ENCODE results near the gene ALDH2.
"Not testable (repeated sequence)": the region's sequence is repeated elsewhere in the genome, so short reads cannot be mapped to it uniquely, and the experiment has no call there.

The ALDH2 gene

DNA sequence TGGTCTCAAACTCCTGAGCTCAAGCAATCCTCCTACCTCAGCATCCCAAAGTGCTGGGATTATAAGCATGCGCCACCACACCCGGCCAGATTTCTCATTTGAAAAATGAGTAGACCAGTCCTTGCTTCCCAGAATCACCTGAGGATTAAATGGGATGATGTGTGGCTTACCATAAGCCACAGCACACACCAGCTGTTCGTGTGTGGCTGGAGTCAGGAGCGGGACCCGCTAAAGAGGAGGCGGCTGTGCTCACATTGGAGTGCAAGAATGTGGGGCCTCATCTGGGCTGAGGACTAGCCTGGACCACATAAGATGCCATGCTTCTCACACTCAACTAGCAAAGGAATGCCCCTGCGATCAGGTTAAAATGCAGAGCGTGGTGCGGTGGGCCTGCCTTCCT lies 6.7 kb upstream of the ALDH2 start:
- no peak for DNase-seq

DNA sequence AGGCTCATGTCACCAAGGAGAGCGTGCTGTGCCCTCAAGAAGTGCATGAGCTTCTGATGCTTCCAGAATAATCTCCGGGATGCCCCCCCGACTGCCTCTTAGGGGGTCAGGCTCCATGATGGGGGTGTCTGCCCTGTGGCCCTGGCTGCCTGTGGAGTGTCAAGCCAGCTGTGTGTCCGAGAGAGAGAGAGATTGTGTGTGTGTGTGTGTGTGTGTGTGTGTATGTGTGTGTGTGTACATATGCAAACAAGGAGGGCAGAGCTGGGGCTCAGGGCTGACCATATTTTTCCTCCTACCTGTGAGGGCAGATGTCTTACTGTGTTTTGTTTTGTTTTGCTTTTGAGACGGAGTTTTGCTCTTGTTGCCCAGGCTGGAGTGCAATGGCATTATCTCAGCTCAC lies 5.6 kb upstream of the ALDH2 start:
- DNase-seq = no peak

DNA sequence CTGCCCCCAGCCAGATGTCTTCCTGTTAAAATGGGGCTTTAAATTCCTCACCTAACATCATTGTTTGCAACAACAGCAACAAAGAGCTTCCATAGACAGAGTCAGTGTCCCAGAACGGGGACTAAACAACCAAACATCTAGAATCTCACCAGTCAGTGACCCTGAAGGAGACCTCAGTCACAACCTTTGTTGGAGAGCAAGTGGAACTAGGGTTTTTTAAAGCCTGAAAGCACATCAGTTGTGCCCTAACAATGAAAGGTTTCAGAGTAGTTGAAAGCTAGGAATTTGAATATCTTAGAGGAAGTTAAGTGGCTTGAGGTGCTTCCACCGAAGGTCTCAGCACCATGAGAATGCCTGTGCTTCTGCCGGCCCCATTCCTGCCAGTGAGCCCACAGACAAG lies 5.0 kb upstream of the ALDH2 start:
- DNase-seq = no peak

DNA sequence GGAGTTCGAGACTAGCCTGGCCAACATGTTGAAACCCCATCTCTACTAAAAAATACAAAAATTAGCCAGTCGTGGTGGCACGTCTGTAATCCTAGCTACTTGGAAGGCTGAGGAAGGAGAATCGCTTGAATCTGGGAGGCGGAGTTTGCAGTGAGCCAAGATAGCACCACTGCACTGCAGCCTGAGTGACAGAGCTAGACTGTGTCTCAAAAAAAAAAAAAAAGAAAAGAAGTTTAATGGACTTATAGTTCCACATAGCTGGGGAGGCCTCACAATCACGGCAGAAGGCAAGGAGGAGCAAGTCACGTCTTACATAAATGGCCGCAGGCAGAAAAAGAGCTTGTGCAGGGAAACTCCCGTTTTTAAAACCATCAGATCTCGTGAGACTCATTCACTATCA lies 3.2 kb upstream of the ALDH2 start:
- not testable (repeated sequence) for DNase-seq

DNA sequence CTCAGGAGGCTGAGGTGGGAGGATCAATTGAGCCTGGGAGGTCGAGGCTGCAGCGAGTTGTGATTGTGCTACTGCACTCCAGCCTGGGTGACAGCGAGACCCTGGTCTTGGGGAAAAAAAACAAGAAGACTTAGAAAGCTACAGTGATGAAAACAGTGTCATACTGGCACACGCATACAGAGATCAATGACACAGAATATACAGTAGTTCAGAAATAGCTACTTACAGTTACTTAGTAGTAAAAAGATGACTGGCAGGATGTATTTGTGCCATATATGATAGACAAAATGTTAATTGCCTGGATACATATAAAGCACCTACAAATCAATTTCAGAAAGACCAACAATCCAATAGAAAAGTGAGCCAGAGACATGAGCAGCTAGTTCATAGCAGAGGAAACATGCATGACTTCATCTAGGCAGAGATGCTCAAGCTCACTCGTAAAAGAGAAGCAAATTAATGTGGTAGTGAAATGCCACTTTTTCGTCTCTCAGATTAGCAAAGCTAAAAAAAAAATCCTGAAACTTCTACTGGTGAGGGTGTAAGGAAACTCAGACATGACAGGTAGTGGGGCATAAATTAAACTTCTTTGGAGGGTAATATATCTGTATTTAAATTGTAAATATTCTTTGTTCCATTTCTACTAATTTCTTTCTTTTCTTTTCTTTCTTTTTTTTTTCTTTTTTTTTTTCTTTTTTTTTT lies 2.5 kb upstream of the ALDH2 start:
- DNase-seq = no peak

DNA sequence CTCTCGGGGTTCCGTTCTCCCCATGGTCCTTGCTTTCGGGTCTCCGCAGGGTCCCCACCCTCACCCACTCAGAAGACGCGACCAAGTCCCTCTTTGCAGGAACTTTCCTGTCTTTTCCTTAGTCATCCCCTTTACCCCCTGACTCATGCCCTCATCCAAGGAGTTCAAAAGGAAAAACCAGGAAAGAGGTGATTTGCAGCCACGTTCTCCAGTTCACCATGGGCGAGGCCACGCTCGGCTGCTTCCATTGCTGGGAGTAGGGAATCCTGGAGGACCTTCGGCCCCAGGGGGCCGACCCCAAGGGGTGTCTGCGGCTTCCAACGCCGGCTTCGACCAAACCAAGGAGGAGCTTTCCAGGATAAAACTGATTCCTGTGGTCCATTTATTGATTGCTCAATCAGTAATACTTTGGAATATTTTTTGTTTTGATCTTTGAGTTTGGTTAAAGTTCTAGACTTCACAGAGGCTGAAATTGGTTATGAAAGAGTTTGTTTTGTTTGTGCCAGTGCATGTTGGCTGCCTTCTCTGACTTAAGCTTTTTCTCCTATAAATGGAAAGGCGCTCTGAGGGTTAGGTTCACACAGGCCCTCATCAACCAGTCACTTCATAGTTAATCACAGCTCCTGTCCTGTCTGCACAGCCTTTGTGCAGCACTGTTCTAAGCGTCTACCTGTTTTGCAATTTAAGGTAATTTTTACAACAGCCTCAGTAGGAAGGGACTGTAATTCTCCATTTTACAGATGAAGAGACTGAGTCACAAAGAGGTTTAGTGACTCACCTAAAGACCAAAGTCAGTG lies 827 bp downstream of the ALDH2 start:
- DNase-seq = no peak

DNA sequence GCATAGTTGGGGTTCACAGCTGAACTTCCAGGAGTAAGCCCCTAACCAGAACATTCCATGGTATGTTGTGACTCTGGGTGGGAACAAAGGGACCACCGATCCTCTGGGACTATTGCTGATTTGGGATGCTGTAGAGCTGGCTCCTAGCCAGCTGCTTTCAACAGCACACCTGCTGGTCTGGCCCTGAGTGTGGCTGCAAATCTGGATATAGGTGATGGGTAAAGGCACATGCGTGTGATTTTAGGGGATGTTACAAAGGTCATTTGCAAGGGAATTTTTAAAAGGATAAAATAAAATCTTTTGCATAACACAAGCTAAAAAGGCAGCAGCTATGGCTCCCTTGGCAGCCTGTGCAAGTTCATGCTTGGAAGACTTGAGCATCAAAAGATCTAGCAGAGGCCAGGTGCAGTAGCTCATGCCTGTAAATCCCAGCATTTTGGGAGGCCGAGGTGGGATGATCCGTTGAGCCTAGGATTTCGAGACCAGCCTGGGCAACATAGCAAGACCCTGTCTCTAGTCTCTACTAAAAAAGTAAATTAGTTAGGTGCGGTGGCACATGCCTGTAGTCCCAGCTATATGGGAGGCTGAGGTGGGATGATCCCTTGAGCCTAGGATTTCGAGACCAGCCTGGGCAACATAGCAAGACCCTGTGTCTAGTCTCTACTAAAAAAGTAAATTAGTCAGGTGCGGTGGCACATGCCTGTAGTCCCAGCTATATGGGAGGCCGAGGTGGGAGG lies 1.6 kb downstream of the ALDH2 start:
- no peak for DNase-seq

DNA sequence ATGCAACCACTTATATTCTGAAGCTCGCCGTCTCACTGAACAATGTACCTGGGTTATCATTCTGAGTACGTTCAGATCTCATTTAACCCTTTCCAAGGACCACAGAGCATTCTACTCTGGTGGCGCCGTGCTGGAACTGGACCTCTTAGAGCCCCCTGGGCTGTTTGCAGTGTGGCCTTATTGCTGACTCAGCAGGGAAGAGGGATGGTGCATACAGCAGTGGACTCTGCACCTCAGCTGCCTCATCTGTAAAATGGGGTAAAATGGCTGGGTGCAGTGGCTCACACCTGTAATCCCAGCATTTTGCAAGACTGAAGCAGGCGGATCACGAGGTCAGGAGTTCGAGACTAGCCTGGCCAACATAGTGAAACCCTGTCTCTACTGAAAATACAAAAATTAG lies 2.9 kb downstream of the ALDH2 start:
- DNase-seq = no peak

DNA sequence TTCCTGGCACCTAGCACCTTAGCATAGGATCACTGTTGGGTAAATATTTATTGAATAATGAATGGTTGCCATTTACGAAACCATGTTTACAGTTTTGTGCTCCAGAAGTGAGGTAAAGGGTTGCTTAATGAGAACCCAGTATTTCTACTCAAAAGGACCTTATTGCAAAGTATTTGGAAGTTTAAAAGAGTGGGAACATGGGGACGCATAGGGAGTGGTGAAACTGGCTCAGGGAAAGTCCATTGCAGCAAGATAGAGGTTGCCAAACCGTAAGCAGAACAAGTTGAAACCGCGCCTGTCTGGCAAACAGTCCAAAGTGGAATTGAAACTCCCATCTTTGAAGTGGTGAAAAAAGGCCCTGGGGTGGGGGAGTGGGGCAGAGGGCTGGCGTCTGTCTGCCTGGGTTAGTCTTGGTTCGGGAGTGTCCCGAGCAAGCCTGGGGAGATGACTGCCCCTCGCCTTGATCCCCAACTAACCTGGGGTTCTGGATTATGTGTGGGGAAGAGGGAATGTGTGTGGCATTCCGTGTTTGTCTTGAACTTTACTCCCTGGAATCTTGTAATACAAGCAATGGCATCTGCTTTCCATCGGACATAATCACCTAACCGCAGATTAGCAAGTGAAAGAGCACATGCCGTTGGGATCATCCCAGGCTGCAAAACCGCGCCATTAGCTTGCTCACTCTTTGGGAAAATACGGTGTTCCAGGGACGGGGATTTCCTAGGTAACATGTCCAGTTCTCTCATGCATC lies 7.2 kb downstream of the ALDH2 start:
- no peak for DNase-seq

DNA sequence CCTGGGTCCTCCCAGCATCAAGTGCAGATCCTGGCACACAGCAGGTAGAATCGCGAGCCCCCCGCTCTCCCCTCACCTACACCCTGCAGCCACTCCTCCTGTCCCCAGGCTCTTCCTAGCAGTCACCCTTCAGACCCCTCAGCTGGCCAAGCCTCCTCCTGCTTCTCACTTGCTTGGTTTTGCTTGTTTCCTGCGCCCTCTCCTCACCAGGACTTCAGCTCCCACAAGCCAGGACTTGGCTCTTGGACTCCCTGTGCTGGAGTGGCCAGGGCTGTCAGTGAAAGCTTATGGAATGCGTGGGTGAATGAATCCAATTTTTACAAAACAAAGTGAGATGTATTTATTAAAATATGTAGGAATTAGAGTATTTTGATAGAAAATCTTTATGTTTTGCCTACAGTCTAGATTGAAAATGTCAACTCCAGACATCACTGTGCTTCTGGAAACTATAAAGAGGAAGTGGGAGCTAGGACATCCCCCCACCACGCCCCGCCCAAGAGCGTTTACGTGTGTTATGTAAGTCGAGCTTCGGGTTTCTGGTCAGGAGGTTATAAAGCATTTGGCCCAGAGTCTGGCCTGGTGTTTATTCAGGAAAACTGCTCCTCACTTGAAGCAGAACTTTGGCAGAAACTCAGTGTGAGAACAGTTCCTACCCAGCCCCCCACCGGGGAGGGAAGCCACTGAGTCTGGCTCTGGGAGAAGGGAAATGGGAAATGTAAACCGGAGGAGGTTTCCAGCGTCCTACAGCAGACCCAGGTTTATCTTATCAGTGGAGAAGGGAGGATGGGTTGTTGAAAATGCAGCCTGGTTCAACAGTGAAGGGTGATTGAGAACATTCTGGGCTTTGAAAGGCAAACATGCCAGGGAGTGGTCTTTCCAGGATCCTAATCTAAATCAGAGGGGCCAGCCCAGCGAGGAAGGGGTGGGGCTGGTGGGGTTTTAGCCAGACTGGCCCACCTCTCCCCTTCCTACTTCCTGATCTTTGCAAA lies 8.8 kb downstream of the ALDH2 start:
- no peak for DNase-seq

DNA sequence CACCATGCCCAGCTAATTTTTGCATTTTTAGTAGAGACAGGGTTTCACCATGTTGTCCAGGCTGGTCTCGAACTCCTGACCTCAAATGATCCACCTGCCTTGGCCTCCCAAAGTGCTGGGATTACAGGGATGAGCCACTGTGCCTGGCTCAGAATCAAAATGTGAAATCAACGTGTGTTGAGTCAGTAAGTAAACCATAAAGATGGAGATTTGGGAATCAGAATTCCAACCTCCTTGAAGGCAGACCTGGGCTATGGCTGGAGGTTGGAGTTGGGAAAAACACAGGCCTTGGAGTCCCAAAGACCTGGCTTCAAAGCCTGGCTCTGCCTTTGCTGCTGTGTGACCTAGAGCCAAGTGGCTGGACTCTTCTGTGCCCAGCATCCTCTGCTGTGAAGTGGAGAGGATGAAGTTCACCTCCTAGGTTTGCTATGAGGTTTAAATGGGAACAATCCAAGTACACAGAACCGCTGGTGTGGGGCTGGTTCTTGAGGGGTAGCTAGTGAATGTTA lies 10.2 kb downstream of the ALDH2 start:
- DNase-seq = no peak

DNA sequence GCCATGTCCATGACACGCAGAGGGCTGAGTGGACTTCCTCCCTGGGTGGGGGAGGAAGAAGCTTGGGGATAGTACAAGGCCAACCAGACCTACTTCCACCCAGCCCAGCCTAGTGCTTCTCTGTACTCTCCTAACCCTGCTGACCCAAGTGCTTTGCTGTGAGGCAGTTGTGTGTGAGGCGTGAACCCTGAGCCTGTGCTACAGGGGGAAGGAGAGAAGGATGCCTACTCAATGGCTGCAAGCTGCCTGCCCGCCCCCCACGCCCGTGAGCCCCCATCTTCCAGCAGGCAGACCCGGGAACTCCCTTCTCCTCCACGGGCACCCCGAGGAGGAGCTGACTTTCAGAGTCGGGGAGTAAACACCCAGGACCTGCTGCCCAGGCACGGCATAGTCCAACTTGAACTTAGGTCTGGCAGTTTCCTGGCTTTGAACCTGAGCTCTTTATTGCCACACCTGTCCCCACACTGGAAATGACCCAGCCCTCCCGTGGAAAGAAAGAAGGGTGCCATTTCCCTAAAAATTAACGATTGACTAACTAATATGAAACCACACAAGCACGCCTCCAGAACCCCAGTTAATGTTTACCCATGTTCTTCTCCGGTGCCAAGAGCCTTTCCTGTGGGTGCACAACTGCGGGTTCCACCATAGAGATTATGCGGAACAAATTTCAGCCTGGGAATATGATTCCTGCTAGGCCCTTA lies 10.8 kb downstream of the ALDH2 start:
- DNase-seq = no peak

DNA sequence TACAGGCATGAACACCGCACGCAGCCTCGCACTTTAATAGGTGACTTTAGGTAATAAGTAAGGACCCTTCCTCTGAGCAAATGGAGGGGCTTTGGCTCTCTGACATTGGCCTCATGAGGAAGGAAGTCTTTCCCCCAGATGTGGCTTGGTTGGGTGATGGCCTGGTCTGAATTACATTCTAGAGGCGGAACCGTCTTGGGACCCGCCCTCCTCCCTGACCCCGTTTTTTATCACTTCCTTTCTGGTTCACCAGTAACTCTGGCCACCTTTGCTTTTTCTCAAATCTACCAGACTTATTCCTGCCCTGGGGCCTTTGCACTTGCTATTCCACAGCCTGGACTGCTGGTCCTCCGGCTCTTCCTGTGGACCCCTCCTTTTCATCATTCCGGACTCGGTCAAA lies 13.4 kb downstream of the ALDH2 start:
- DNase-seq = no peak

DNA sequence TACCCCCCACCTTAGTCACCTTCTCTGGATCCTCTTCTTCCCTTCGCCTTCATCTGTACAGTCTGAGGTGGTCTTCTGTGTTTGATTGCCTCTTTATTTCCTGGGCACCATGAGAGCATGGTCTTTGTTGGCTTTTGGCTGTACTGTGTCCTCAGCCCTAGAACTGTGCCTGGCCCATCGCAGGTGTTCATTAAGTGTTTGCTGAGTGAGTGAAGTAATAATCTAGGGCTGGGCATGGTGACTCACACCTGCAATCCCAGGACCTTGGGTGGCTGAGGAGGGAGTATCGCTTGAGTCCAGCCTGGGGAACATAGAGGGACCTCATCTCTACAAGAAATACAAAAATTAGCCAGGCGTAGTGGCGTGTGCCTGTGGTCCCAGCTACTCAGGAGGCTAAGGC lies 13.9 kb downstream of the ALDH2 start:
- no peak for DNase-seq

DNA sequence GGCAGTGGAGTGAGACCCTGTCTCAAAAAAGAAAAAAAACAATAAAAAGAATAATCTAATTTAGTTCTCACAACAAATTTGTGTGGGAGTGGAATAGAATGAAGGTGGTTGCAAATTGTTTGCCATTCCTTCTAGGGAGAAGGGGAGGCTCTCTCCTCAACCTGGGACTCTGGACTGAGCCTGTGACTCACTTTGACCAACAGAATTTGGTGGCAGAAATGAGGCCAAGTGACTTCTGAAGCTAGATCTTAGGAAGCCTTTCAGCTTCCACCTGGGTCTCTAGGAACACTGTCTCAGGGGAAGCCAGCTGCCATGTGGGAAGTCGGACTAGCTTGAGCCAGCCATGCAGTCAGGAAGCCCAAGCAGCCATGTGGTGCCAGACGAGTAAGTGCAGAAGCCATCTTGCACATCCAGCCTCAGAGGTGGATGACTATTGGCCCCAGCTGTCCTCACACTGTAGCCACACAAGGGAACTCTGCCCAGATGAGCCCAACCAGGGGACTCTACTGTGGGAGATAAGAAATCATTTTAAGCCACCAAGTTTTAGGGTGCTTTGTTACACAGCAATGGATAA lies 14.4 kb downstream of the ALDH2 start:
- no peak for DNase-seq

DNA sequence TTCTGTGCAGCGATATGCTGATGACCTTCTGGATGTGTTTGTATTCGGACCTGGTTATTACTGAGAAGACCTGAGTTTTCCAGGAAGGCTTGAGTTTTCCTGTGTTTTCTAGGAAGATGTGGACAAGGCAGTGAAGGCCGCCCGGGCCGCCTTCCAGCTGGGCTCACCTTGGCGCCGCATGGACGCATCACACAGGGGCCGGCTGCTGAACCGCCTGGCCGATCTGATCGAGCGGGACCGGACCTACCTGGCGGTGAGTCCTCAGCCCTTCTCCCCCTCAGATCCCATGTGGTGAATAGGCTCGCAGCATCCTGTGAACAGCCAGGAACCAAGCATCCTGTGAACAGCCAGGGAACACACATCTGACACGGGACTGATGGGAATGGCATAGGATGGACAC lies 16.3 kb downstream of the ALDH2 start:
- no peak for DNase-seq

DNA sequence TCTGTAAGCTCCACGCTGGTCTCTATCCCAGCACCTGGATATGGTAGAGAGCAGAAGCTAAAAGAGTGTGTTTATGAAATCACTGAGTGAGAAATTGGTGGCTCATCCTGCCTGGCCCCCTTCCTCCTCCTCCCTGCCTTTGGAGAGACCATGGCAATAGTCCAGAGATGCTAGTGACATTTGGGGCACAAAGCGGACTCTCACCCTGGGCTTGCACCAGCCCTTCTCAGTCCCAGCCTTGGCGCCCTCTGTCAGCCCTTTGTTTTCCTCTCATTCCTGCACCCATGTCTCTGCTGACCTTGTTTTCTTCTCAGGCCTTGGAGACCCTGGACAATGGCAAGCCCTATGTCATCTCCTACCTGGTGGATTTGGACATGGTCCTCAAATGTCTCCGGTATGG lies 18.2 kb downstream of the ALDH2 start:
- no peak for DNase-seq

DNA sequence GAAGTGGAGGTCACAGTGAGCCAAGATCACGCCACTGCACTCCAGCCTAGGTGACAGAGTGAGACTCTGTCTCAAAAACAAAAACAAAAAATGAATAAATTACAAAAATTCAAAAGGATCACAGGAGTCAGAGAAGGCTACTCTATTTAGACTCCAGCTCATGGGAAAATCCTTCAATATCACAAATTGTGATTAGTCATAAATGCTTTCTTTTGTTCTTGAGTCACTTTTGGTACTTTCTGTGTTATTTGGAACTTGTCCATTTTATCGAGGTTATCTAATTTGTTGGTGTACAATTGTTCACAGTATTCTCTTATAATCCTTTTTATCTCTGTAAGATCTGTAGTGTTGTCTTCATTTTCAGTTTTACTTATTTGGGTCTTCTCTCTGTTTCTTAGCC lies 18.9 kb downstream of the ALDH2 start:
- DNase-seq = no peak

DNA sequence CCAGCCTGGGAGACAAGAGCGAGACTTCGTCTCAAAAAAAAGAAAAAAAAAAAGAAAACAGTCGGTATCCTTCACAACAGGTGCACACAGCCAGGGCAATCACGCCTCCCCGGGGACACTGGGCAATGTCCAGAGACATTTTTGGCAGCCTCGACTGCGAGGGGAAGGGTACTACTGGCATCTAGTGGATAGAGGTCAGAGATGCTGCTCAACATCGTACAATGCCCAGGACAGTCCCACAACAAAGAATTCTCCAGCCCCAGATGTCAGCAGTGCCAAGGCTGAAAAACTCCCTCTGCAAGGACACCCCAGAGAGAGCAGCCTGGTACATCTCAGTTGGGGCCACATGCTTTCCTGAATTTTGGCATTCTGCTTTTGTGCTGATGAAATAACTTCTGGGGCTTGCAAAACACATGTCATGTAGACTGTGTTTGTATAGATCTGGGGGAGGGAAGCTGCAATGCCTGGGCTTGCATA lies 21.5 kb downstream of the ALDH2 start:
- DNase-seq = no peak

DNA sequence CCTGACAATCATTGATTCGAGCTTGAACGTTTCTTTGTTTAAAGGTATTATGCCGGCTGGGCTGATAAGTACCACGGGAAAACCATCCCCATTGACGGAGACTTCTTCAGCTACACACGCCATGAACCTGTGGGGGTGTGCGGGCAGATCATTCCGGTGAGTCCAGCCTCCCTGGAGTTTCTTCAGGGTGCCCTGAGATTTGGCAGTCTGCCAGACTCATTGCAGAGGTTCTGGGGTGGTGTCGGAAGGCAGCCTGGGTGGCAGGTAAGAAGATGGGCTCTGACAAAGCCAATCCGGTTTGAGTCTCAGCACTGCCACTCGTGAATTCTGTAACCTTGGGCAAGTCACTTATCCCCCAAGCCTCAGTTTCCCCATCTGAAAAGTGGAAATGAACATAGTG lies 23.0 kb downstream of the ALDH2 start:
- DNase-seq = no peak

DNA sequence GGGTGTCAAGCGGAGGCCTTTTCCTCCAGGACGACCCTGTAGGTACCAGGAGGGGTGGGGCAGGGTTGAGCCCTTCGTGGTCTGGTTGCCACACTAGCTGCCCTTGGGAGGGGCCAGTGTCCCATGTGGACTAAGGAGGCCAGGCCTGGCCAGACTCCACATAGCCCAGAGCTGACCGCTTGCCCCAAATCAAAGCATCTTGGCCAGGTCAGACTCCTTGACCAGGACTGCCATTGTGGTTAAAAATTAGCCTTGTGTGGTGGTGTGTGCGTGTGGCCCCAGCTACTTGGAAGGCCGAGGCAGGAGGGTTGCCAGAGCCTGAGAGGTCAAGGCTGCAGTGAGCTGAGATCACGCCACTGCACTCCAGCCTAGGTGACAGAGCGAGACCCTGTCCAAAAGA lies 24.8 kb downstream of the ALDH2 start:
- no peak for DNase-seq

All from activated CD4-positive, alpha-beta T cell treated with anti-CD3 and anti-CD28 coated beads for 48 hours (primary cell).